Measurements from ENCODE around the gene NECTIN1. TPM values are rescaled to one million over a fixed set of nuclear protein-coding genes. Genes with fewer than 3 reads are reported as not detected.

NECTIN1 gene
- total RNA-seq, 1 donor from 2014 or later = 3.4 TPM

DNA sequence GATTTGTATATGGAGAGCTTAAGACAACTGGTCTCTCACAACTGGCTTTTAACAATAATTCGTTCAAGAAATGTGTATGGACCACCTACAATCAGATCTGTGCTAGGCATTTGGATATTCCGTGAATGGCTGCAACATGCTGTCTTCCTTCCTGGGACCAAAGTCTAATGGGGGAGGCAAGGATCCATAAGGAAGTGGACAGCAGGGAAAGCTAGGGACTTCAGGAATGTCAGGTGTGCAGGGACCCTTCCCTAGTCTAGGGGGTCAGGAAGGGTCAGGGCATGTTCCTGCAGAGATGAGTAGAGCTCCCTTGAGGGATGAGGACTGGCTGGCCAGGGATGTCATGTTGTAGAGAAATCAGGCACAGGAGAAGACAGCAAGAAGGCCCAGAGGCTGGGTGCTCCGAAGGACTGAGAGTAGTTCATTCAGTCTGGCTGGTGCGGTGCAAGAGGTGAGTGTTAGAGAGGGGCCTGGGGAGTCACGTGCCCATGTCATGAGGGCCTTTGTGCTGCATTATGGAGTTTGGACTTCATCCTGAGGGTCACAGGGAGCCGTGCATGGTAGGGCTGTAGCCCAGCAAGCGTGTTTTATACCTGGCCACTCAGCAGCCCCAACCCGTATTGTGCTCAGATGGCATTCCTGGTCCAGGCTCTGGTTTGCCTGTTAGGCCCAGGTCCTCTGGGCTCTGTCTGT, 8.5 kb upstream of the NECTIN1 start:
- DNase-seq (ENCODE audit: low read depth) = no peak

DNA sequence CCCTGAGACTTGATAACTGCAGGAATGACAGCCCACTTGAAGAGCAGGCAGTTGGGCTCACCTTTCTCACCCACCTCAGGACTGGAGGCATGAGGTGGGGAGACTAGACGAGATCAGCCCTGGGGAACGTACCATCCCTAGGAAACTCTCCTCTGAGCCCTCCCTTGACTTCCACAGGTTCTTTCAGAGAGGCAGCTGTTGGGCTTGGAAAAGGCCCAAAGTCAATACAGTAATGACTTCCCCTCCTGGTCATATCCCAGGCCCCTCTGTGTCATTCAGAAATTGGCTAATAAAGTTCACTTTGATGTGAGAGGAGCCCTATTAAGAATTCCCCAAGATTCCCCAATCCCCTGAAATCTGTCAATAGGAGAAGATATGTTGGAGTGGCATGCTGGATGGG, 5.8 kb upstream of the NECTIN1 start:
- DNase-seq (ENCODE audit: low read depth) = no peak

GRCh38 chr11:119730789-119731386, 1.9 kb upstream of the NECTIN1 start:
- no peak for DNase-seq (ENCODE audit: low read depth)

DNA sequence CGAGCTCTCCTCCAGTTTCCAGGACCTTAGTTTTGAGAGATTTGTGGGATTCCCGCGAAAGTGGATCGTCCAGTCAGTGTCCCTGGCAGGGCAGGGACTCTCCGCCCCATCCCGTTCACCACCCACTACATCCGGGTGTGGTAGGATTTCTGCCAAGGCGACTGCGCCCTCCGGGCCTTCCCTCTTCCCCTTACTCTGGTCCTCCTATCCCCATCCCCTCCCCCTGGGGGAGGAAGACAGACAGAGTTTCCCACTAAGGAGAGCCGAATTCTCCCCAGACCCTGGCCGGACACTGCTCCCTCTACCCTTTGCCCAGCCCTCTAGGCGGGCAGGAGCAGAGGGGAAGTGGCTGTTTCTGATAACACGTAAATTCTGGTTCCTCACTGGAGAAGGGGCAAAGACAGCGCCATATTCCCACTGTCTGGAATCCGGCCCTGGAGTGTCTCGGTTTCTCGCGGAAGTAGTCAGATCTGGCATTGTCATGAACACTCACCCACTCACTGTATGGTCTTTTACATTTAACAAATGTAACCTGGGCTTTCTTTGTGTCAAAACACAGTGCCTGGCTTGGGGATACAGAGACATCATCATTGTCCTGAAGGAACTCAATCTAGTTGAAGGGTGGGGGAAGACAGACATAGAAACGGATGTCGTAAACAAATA, 1.1 kb upstream of the NECTIN1 start:
- peak; percentile 54 for DNase-seq (ENCODE audit: low read depth)

DNA sequence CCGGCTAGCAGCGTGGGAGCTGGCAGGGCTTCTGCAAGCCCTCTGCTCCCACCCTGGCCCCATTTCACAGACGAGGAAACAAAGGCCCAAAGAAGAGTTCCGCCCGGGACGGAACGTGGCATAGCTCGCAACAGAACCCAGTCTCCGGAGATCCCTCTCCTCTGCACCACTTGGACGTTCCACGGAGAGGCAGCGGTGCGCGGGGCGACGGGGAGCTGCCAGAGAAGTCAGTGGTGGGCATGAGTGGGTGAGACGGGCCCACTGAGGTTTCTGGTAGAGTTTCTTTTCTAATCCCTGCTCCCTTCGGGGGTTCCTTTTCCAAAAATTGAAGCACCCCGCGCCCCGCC, 554 bp upstream of the NECTIN1 start:
- no peak for DNase-seq (ENCODE audit: low read depth)

GRCh38 chr11:119728211-119728626, 781 bp downstream of the NECTIN1 start:
- no peak for DNase-seq (ENCODE audit: low read depth)

- DNase-seq (ENCODE audit: low read depth) = no peak
These were observed 1.4 kb downstream of the NECTIN1 start for GRCh38 chr11:119727523-119728151.

GRCh38 chr11:119726585-119727522, 2.1 kb downstream of the NECTIN1 start:
- DNase-seq (ENCODE audit: low read depth) = no peak

GRCh38 chr11:119726150-119726553, 2.8 kb downstream of the NECTIN1 start:
- no peak for DNase-seq (ENCODE audit: low read depth)

DNA sequence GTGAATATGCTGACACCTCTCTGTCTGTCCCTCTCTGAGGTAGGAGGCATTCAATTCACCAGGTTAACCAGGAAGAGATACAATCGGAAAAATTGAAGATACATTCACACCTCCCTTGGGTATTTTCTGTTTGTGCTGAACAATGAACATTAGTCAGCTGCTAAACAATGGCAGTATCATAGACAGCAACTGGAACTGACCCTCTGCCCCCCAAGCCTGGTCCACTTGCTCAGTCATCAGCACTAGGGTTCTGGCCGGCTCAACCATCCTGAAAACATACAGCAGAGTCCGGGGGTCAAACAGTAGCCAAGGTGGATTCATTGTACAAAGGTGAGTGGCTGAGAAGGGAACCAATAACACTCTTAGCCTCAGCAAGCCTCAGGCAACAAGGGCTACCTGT, 4.0 kb downstream of the NECTIN1 start:
- DNase-seq (ENCODE audit: low read depth) = no peak

- no peak for DNase-seq (ENCODE audit: low read depth)
These were observed 5.1 kb downstream of the NECTIN1 start for GRCh38 chr11:119723952-119724325.

- DNase-seq (ENCODE audit: low read depth) = no peak
These were observed 5.6 kb downstream of the NECTIN1 start for GRCh38 chr11:119723243-119723951.

DNA sequence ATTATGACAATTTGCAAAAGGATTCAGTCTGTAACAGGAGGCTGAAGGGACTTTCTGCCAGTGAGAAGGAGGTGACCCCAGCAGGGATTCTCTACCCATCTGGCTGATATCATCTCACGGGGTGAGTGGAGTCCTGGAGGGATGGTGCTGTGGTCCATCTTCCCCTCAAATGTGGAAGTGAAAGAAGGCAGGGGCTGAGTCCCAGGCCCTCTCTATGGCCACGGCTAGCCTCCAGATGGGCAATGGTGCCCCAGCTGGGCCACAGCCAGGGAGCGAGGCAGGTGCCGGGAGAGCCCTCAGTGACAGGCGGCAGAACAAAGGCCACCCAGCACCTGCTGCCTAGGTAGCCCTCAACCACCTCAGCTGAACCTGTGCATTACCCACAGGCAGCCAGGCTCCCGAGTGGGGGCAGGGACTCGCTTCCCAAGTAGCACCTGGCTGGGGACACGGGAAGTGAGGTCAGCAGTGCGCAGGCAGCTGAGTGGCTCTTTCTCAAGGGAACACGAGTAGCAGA, 6.7 kb downstream of the NECTIN1 start:
- peak; percentile 13 for DNase-seq (ENCODE audit: low read depth)

DNA sequence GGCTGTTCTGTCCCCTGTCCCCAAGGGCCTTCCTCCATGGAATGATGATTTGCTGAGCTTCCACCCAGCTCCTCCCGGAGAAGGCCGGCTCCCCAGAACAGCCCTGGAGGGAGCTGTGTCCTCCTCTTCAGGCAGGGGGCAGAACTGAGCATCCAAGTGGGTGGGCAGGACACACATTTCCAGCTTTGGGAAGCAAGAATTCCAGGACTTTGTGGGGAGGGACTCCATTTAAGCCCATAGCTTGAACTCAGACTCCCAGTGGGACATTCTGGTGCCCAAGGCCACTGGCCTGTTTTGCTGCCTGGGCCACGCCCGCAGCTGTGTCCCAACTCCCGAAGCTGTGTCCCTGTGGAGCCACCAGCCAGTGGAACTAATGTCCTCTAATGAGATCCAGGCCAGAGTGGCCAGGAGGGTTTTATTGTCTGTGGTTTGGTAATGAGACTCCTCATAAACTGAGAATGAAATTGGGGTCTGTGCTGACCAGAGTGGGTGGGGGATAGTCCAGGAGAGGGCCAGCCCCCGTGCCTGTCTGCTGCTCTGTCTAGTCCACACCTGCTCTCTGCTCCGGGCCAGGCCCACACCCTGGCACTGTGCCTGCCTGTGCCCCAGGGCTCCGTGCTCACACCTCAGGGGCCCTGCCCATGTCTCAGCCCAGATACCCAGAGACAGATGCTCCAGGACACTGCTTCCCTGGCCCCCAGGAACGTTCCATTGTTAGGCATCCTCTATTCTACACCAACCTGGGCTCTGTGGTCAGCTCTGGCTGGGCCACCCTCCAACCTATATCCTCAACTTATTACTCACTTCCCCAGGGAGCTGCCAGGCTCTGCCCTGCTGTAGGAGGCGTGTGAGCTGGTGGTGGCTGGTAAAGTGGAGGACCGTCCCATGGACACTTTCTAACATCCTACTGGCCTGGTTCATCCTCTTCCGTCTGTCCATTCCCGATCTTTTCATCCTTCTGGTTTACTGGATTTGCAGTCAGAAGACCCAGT, 7.6 kb downstream of the NECTIN1 start:
- peak; percentile 88 for DNase-seq (ENCODE audit: low read depth)

GRCh38 chr11:119720311-119720913, 8.6 kb downstream of the NECTIN1 start:
- no peak for DNase-seq (ENCODE audit: low read depth)

DNA sequence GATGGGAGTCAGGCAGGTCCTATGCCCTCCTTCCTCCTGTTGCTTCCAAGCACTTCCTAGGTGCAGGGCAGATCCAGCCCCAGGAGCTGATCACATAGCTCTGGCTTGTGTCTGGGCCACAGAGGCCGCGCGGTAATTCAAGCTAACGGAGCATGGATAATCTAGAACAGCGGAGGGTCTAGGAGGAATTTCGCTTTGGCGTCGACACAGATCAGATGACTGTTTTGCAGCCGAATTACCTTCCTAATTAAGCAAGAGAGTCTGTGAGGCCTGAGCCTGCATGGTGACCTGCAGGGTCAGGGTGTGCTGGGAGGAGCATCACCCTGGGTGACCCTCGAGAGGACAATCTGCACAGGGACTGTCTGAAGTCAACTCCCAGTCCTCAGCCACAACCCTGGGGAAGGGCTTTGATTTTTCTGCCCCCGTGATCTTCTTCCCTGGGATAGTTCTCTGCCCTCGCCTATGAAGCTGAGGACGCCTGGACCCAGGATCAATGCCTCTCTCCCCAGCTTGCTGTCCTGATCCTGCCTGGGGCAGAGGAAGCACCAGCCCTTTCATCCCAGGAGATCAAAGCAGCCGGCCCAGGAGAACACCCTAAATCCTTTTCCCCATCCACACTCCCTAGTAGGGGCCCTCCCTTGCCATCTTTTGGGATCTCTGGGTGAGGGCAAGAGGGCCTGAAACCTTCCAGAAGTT, 11.0 kb downstream of the NECTIN1 start:
- no peak for DNase-seq (ENCODE audit: low read depth)

- DNase-seq (ENCODE audit: low read depth) = no peak
These were observed 12.2 kb downstream of the NECTIN1 start for GRCh38 chr11:119716582-119717498.

Data from myocyte (in vitro differentiated cells).